HG03039 (cell line): Measurements from ENCODE around the gene AP1B1.
"Not testable (repeated sequence)": the region's sequence is repeated elsewhere in the genome, so short reads cannot be mapped to it uniquely, and the experiment has no call there.

Source experiments
- ATAC-seq: cut with Tn5 transposase; IDR thresholded peaks from one replicate; pipeline ENCODE4 v1.9.1; 2021; ENCODE audit warnings: mild to moderate bottlenecking, moderate library complexity; ENCODE audit not compliant: unreplicated experiment

AP1B1 gene

GRCh38 chr22:29351891-29352290, 36.5 kb downstream of the AP1B1 start:
- ATAC-seq = no peak

GRCh38 chr22:29351042-29351441, 37.3 kb downstream of the AP1B1 start:
- no peak for ATAC-seq

DNA sequence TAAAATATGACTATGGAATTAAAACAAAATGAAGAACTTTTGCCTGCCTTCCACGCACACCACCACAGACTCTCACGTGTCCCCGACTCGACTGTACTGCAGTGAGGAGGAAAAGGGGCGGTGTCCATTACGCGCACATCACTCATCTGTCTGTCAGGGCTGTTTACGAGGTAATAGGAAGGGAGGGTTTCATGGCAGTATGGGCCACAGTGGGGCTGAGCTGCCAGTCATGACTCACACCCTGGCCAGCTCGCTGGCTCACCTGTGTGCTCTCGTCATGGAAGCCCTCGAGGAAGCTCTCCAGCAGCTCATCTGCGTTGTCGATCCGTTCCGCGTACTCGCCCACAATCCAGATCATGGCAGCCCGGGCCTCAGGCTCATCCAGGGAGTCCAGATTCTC, 39.4 kb downstream of the AP1B1 start:
- no peak for ATAC-seq

- ATAC-seq = no peak
These were observed 40.3 kb downstream of the AP1B1 start for GRCh38 chr22:29348041-29348440.

DNA sequence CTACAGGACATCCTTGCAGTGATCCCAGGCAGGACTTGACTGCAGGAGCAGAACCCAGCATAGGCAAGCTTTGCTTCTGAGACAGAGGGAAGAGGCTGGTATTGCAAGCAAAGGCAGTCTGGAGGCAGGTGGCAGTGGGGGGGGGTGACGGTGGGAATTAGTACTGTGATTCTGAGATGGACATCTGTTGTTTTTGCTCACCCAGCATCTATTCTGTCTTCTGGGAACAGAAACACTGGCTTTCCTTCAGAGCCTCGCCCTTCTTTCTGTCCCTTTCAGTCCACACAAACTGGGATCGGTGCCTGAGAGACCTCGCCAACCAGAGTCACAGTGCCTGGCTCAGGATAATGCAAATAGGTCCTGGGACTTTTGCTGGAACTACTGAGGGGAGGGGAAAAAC, 41.7 kb downstream of the AP1B1 start:
- no peak for ATAC-seq

GRCh38 chr22:29345932-29346331, 42.4 kb downstream of the AP1B1 start:
- ATAC-seq = no peak

GRCh38 chr22:29344889-29345288, 43.5 kb downstream of the AP1B1 start:
- not testable (repeated sequence) for ATAC-seq

DNA sequence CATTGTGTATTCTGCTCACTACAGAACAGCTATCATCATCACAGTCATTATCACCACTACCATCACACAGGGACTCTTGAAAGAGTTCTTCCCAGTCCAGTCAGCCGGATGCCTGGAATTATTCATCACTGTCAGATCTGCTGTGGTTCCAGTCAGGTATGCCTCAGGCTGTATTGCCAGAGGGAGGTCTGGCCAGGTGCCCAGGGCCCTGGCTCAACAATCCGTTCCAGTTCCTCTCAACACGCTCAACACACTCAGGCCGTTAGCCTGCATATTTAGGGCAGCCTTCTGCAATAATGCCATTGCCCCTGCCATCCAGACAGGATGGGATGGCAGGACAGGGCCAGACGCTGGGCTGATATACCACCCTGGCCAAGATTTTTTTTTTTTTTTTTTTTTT, 44.2 kb downstream of the AP1B1 start:
- ATAC-seq = no peak

GRCh38 chr22:29343313-29343805, 45.0 kb downstream of the AP1B1 start:
- no peak for ATAC-seq

DNA sequence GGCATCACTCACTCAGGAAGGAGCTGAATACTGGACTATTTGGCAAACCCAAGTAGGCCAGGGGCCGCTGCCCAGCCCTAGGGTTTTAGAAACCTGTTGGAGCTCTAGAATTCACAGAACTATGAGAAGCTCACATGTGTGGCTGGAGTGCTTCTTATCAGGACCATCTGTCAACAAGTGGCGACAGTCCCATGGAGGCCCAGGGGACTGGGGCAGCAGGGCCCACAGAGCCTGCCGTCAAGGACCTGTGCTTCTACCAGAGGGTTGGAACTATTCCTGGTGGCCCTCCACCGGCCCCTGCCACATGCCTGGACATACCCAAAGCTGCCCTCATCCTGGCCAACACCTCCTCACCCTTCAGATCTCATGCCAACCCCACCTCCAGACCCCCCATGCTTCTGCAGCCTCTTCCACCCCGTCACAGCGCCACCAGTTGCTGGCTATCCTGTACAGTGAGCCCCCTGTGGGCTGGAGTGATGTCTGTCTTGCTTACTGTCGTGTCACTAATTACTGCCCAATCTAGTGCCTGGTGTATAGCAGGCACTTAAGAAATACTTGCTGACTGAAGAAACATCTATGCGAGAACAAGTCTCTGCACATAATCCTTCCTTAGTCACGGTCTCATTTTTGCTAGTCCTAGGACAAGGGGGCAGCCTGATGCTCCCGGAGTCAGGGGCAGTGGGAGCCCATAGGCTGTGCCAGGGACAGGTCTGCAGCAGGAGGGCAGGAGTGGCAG, 45.6 kb downstream of the AP1B1 start:
- ATAC-seq = no peak

DNA sequence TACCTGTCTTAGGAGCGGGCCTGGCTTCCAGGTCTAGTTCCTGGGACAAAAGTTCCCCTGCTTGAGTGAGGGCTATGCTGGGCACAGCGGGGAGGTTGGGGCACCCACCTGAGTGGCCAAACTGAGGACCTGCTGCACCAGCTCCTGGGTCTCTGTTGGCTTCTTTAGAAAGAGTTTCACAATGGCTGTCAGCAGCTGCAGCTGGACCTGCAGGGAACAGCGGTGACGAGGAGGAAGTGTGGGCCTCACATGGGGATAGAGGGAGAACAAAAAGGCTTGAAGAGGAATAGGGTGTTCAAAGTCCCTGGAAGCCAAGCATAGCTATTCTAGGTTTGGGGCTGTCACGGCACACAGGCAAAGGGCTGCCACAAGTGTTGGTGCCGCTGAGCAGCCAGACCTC, 46.2 kb downstream of the AP1B1 start:
- no peak for ATAC-seq

GRCh38 chr22:29341849-29342127, 46.6 kb downstream of the AP1B1 start:
- ATAC-seq = no peak

- no peak for ATAC-seq
These were observed 47.1 kb downstream of the AP1B1 start for GRCh38 chr22:29341056-29341848.

GRCh38 chr22:29340566-29340965, 47.8 kb downstream of the AP1B1 start:
- no peak for ATAC-seq

GRCh38 chr22:29339381-29340235, 48.8 kb downstream of the AP1B1 start:
- ATAC-seq = no peak

GRCh38 chr22:29338398-29338797, 50.0 kb downstream of the AP1B1 start:
- ATAC-seq = no peak

DNA sequence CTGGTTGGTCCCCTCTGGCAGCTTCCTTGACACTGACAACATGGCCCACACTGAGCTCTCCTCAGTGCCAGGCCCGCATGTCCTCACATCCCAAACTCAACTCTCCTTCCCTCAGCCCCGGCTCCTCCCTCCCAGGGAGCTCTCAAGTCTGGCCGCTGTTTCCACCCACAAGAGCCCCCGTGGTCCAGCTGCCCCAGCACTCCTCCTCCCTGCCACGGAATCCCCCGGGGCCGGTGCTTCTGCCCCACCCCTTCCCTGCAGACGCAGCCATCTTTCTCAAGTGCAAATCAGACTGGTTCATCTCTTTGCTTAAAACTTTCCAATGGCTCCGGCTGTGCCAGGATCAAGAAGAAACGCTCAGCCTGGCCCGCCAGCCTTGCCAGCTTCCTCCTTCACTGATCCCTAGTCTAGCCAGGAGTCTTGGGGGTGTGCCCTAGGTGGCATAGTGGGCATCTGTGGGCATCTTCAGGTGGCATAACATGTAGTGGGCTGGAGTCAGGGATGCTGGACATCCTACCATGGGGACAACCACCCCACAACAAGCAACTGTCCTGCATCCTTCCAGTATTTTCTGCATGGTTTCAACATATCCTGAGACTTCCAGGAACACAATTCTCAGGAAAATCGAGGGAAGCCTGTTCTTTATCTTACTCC, 50.6 kb downstream of the AP1B1 start:
- no peak for ATAC-seq

GRCh38 chr22:29336751-29337490, 51.4 kb downstream of the AP1B1 start:
- no peak for ATAC-seq

DNA sequence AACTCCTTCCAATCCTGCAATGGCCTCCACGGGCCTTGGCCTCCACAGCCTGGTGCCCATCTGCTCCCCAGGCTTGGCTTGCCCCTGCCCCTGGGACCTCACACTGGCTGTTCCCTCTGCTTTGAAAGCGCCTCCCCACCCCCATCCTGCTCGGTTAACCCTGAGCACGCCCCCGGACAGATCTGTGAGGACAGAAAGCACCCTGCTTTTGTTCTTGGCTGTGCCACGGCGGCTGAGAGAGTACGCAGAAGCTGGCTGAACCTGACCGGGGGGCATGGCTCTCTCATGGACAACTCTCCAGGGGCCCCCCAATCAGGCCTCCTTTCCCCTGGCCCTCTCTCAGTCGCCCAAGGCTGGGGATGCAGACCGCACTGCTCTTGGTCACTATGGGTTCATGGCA, 52.7 kb downstream of the AP1B1 start:
- ATAC-seq = no peak

- no peak for ATAC-seq
These were observed 53.5 kb downstream of the AP1B1 start for GRCh38 chr22:29334696-29335344.
